T-cell (primary cell): ENCODE data around the gene TSPEAR. TPM values are rescaled to one million over a fixed set of nuclear protein-coding genes. Genes with fewer than 3 reads are reported as not detected.
"Not testable (repeated sequence)": the region's sequence is repeated elsewhere in the genome, so short reads cannot be mapped to it uniquely, and the experiment has no call there.

Source experiments
- ATAC-seq, 4 experiments: fragments of 200-7000 bp in 3 of 4; fragments of 150-1000 bp in 1 of 4; cut with Tn5 transposase; replicated peaks in 1 of 4; 1 replicate in 3 of 4; 2 replicates in 1 of 4; pipeline ENCODE4 v1.10.0; 2021; ENCODE audit warnings: moderate library complexity in 3 of 4, mild to moderate bottlenecking in 2 of 4, moderate number of reproducible peaks in 1 of 4
- CTCF ChIA-PET, 2 donors: fragments of 300-600 bp; sonication (Branson Sonifier 250); formaldehyde crosslinking; loops; one replicate each; lab custom pipeline; 2022; ENCODE audit warnings: antibody characterized with exemption in 2 of 2; lab: Charles Lee
- POLR2A ChIA-PET, 2 donors: fragments of 300-600 bp; sonication (Branson Sonifier 250); formaldehyde crosslinking; loops; one replicate each; lab custom pipeline; 2022; ENCODE audit warnings: antibody characterized with exemption in 2 of 2; lab: Charles Lee
- DNase-seq, 35 experiments: peaks; one replicate each; pipeline versions ENCODE4 v3.0.0 to v3.0.0-alpha.2; 2013 to 2023
- H3K27ac ChIP-seq: one replicate; pipeline ENCODE4 v1.5.1; 2013; ENCODE audit warnings: low read length
- H3K27me3 ChIP-seq, 2 experiments: replicated peaks in 1 of 2; 1 replicate in 1 of 2; 2 replicates in 1 of 2; pipeline versions ENCODE4 v1.6.1 to v1.7.0; 2013; ENCODE audit warnings: low read length in 1 of 2, mixed read lengths in 1 of 2; ENCODE audit not compliant: control insufficient read depth in 2 of 2, insufficient read depth in 2 of 2; ENCODE audit errors: extremely low read depth in 1 of 2
- H3K36me3 ChIP-seq, 2 donors: 1 replicate in 1 of 2; 2 replicates in 1 of 2; pipeline versions ENCODE4 v1.6.1 to v1.7.0; 2013; ENCODE audit warnings: low read length in 1 of 2; ENCODE audit not compliant: control insufficient read depth in 2 of 2, insufficient read depth in 1 of 2; ENCODE audit errors: extremely low read depth in 1 of 2
- H3K4me1 ChIP-seq, 2 experiments: 1 replicate in 1 of 2; 2 replicates in 1 of 2; pipeline versions ENCODE4 v1.6.1 to v1.7.0; 2013; ENCODE audit warnings: low read length in 2 of 2, mixed read lengths in 1 of 2; ENCODE audit not compliant: insufficient read depth in 2 of 2, control insufficient read depth in 1 of 2; ENCODE audit errors: extremely low read depth in 1 of 2
- H3K4me3 ChIP-seq, 2 donors: 1 replicate in 1 of 2; 2 replicates in 1 of 2; pipeline versions ENCODE4 v1.5.1 to v1.7.0; 2013; ENCODE audit warnings: mild to moderate bottlenecking in 2 of 2, low read length in 1 of 2, moderate library complexity in 1 of 2; ENCODE audit not compliant: control insufficient read depth in 1 of 2; ENCODE audit errors: extremely low read depth in 1 of 2
- H3K9me3 ChIP-seq: 2 replicates; pipeline ENCODE4 v1.7.0; 2013
- H3K27ac Mint-ChIP-seq, 2 donors: one replicate each; pipeline ENCODE4 v1.8.0; 2020 to 2021; ENCODE audit warnings: mild to moderate bottlenecking in 2 of 2, mixed read lengths in 2 of 2
- H3K27me3 Mint-ChIP-seq, 2 donors: one replicate each; pipeline ENCODE4 v1.8.0; 2021 to 2022; ENCODE audit warnings: mixed read lengths in 2 of 2
- H3K36me3 Mint-ChIP-seq: one replicate; pipeline ENCODE4 v1.8.0; 2021; ENCODE audit warnings: mixed read lengths
- H3K4me1 Mint-ChIP-seq, 3 donors: one replicate each; pipeline ENCODE4 v1.8.0; 2020 to 2022; ENCODE audit warnings: mixed read lengths in 3 of 3, mild to moderate bottlenecking in 1 of 3
- H3K4me3 Mint-ChIP-seq, 3 donors: one replicate each; pipeline ENCODE4 v1.8.0; 2020 to 2022; ENCODE audit warnings: mild to moderate bottlenecking in 3 of 3, mixed read lengths in 3 of 3, moderate library complexity in 3 of 3
- H3K9me3 Mint-ChIP-seq, 3 donors: one replicate each; pipeline ENCODE4 v1.8.0; 2020 to 2022; ENCODE audit warnings: mixed read lengths in 3 of 3
- WGBS: methylation state at CpG from one replicate; pipeline ENCODE4 v1.1.5; 2013; ENCODE audit warnings: missing lambda C conversion rate; ENCODE audit not compliant: insufficient coverage; 5-methylcytosine and 5-hydroxymethylcytosine counted together
- total RNA-seq, 35 experiments: library from RNA in 6 of 35; stranded (reverse) in 6 of 35; fragments of 120-200 nt in 1 of 35; gene quantifications; one replicate each; pipeline versions ENCODE4 v1.2.1 to v1.2.4 and lab custom pipeline; 2013 to 2026

Gene TSPEAR
- total RNA-seq, 5 donors from 2014 or later (not counting 1 experiment from before 2014, with no cell fraction given), result not detected

DNA sequence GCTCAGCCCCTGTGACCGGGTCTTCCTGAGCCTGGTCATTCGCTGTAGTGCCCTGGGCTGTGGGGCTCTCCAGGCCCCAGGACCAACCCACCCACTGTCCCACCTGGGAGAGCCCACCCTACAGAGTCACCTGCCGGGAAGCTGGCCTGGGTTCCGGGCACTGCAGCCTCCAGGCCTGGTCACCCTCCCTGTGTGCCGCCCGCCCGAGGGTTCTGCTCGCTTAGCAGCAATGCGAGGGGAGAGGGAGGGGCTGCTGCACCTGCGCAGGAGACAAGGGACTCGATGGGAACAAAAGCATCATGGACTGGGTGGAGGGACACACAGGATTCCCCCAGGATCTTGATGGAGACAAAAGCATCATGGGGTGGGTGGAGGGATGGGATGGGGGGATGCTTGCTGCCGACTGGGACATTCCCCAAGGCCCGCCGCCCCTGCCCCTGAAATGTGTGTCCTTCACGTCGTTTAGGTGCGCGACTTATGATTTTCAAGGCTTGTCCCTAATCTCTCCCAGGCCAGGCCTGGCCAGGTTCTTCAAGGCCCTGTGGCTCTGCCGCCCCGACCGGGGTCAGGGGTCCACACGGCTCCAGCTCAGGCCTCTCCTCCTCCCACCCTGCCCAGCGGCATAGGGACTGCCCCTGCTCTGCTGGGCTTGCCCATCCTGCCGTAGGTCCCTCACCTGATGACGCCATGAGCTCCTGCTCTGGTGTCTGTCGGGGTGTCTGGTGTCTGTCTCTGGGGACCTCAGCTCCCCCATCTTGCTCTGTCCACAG lies 97.8 kb downstream of the TSPEAR start:
- Mint-ChIP-seq H3K27ac (no peak overlapping the region), H3K4me1 (peaks cover 30 to 38% (median 36%) of the 10 kb centered on the region in 3 donors), H3K27me3 (no peaks in the 10 kb centered on the region), H3K4me3 (no peak overlapping the region), H3K9me3 (peaks cover 12 to 27% (median 16%) of the 10 kb centered on the region in 3 donors), H3K36me3 (peaks cover 4% of the 10 kb centered on the region)
- POLR2A ChIA-PET, result no interaction called here
- peaks cover 0 to 9% of the 10 kb centered on the region in 2 experiments for H3K27me3 ChIP-seq
- CTCF ChIA-PET, result no interaction called here
- ATAC-seq, result no peak
- H3K9me3 ChIP-seq, result no peaks in the 10 kb centered on the region
- DNase-seq, result no peak
- H3K36me3 ChIP-seq, result no peaks in the 10 kb centered on the region
- no peak overlapping the region for H3K27ac ChIP-seq
- 93% methylated on average over 25 of the region's 26 CpGs for WGBS
- no peak overlapping the region for H3K4me3 ChIP-seq
- peaks cover 11 to 31% of the 10 kb centered on the region in 2 experiments for H3K4me1 ChIP-seq

DNA sequence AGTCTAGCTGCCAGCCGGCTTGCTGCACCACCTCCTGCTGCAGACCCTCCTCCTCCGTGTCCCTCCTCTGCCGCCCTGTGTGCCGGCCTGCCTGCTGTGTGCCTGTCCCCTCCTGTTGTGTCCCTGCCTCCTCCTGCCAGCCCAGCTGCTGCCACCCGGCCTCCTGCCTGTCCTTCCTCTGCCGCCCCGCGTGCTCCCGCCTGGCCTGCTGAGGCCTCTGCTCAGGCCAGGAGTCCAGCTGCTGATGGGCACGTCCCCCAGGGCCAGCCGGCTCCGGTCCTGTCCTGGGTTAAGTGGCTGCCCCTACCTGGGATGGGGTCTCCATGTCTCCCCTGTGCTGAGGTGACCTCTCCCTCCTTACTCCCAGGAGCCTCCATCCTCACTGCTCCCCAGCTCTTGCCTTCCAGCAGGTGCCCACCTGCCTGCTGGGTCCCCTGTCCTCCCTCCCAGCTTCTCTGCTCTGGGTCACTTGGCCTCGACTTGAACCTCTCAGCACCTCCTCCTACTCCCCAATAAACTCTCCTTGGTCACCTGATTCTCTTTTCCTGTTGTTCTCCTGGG lies 98.6 kb downstream of the TSPEAR start:
- H3K4me3 ChIP-seq, result no peak overlapping the region
- CTCF ChIA-PET, result no interaction called here
- peaks cover 4 to 22% of the 10 kb centered on the region in 2 experiments for H3K4me1 ChIP-seq
- Mint-ChIP-seq H3K4me1 (peaks cover 22 to 30% (median 28%) of the 10 kb centered on the region in 3 donors), H3K27ac (peak overlapping the region in 1 of 2 donors; percentile 52), H3K27me3 (peaks cover 1 to 2% of the 10 kb centered on the region in 2 donors), H3K9me3 (peaks cover 12 to 27% (median 16%) of the 10 kb centered on the region in 3 donors), H3K36me3 (peaks cover 4% of the 10 kb centered on the region), H3K4me3 (no peak overlapping the region)
- DNase-seq (no peak), ATAC-seq (no peak)
- H3K36me3 ChIP-seq, result no peaks in the 10 kb centered on the region
- peaks cover 0 to 9% of the 10 kb centered on the region in 2 experiments for H3K27me3 ChIP-seq
- POLR2A ChIA-PET, result no interaction called here
- no peaks in the 10 kb centered on the region for H3K9me3 ChIP-seq
- 83% methylated on average over 12 of the region's 13 CpGs for WGBS
- H3K27ac ChIP-seq, result no peak overlapping the region

DNA sequence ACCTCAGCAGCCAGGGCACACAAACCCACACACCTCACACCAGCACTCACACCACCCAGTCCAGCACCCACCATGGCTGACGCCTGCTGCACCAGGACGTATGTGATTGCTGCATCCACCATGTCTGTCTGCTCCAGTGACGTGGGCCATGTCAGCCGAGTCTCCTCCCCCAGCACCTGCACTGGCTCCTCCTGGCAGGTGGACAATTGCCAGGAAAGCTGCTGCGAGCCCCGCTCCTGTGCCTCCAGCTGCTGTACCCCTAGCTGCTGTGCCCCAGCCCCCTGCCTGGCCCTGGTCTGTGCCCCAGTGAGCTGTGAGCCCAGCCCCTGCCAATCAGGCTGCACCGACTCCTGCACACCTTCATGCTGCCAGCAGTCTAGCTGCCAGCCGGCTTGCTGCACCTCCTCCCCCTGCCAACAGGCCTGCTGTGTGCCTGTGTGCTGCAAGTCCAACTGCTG lies 99.3 kb downstream of the TSPEAR start, which contains the start of gene KRTAP10-8:
Gene KRTAP10-8 (plus strand): TSS at position 51 of the 458 bp plus-strand sequence. CDS start 22 bp downstream, at position 73.
- Histone ChIP-seq H3K36me3 (no peaks in the 10 kb centered on the region), H3K4me3 (no peak within 1 kb of the TSS), H3K4me1 (peaks cover 0 to 15% of the 10 kb centered on the region in 2 experiments), H3K27ac (no peak within 1 kb of the TSS), H3K9me3 (no peaks in the 10 kb centered on the region), H3K27me3 (peaks cover 0 to 9% of the 10 kb centered on the region in 2 experiments)
- Mint-ChIP-seq H3K4me3 (no peak within 1 kb of the TSS), H3K27me3 (peaks cover 2 to 3% of the 10 kb centered on the region in 2 donors), H3K9me3 (peaks cover 12 to 27% (median 16%) of the 10 kb centered on the region in 3 donors), H3K4me1 (peaks cover 15 to 23% (median 21%) of the 10 kb centered on the region in 3 donors), H3K27ac (no peak within 1 kb of the TSS), H3K36me3 (peaks cover 4% of the 10 kb centered on the region)
- WGBS, result 95% methylated on average over 6 of the region's 8 CpGs
- POLR2A ChIA-PET, result no interaction called here
- CTCF ChIA-PET, result no interaction called here
- DNase-seq (no peak), ATAC-seq (no peak)

DNA sequence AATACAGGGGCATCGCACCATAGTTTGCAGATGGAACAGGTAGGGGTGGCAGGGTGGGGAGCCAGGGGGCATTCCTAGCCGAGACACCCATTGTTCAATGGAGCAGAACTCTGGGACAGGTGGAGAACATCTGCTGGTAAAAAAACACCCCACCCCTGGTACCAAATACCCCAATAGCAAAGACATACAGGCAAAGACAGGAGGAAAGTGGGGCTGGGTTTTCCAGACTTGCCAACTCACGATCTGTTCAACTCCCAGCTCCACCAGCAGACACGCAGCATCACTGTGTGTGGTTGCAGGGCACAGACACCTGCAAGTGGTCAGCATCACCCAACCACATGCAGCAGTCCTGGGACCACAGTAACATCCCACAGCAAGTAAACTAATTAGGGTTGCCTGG lies 99.8 kb downstream of the TSPEAR start:
- WGBS, result 94% methylated on average over 2 of the region's 4 CpGs
- H3K9me3 ChIP-seq, result no peaks in the 10 kb centered on the region
- DNase-seq (no peak), ATAC-seq (no peak)
- Mint-ChIP-seq H3K27me3 (peaks cover 4% of the 10 kb centered on the region in 2 donors), H3K9me3 (peaks cover 12 to 28% (median 16%) of the 10 kb centered on the region in 3 donors), H3K4me3 (no peak overlapping the region), H3K27ac (no peak overlapping the region), H3K36me3 (peaks cover 5% of the 10 kb centered on the region), H3K4me1 (peaks cover 11 to 18% (median 16%) of the 10 kb centered on the region in 3 donors)
- CTCF ChIA-PET, result no interaction called here
- H3K27me3 ChIP-seq, result peaks cover 0 to 9% of the 10 kb centered on the region in 2 experiments
- no peak overlapping the region for H3K4me3 ChIP-seq
- no peaks in the 10 kb centered on the region for H3K36me3 ChIP-seq
- H3K4me1 ChIP-seq, result peaks cover 0 to 10% of the 10 kb centered on the region in 2 experiments
- POLR2A ChIA-PET, result no interaction called here
- H3K27ac ChIP-seq, result no peak overlapping the region

DNA sequence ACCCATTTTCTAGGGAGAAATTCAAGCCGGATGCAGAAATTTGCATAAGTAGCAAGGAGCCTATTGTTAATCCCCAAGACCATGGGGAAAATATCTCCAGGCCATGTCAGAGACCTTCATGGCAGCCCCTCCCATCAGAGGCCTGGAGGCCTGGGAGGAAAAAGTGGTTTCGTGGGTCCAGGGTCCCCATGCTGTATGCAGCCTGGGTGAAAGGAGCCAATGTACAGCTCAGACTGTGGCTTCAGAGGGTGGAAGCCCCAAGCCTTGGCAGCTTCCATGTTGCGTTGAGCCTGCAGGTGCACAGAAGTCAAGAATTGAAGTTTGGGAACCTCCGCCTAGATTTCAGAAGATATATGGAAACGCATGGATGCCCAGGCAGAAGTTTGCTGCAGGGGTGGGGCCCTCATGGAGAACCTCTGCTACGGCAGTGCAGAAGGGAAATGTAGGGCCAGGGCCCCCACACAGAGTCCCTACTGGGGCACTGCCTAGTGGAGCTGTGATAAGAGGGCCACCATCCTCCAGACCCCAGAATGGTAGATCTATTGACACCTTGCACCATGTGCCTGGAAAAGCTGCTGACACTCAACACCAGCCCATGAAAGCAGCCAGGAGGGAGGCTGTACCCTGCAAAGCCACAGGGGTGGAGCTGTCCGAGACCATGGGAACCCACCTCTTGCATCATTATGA lies 101.1 kb downstream of the TSPEAR start:
- H3K9me3 Mint-ChIP-seq, result peaks cover 12 to 32% (median 16%) of the 10 kb centered on the region in 3 donors
- H3K4me1 Mint-ChIP-seq, H3K4me3 ChIP-seq, H3K4me1 ChIP-seq, POLR2A ChIA-PET, H3K36me3 Mint-ChIP-seq, H3K27me3 Mint-ChIP-seq, H3K4me3 Mint-ChIP-seq, ATAC-seq, H3K36me3 ChIP-seq, H3K9me3 ChIP-seq, CTCF ChIA-PET, H3K27ac Mint-ChIP-seq, H3K27ac ChIP-seq, H3K27me3 ChIP-seq, DNase-seq: not testable (repeated sequence)
- WGBS, result 91% methylated on average over 5 of the region's 7 CpGs

DNA sequence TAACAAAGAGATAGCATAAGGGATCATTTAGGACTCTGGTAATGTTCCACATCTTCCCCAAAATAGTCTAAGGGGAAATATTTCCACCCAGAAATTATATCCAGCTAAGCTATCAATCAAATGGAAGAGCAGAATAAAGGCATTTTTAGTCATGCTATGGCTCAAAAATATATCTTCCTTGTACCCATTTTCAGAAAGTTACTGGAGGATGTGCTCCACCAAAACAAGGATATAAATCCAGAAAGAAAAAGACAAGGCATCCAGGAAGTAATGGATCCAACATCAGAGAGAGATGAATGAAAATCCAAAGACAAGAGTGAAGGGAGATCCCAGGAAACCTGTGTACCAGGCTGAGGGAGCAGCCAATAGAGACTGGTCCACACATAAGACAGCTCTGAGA lies 102.2 kb downstream of the TSPEAR start:
- Mint-ChIP-seq H3K27ac (no peak overlapping the region), H3K4me1 (peaks cover 0 to 3% (median under 1%) of the 10 kb centered on the region in 3 donors), H3K36me3 (peaks cover 6% of the 10 kb centered on the region), H3K27me3 (peaks cover 6 to 12% of the 10 kb centered on the region in 2 donors), H3K9me3 (peaks cover 12 to 32% (median 16%) of the 10 kb centered on the region in 3 donors), H3K4me3 (no peak overlapping the region)
- ATAC-seq (no peak), DNase-seq (no peak)
- peaks cover 0 to 1% of the 10 kb centered on the region in 2 experiments for H3K27me3 ChIP-seq
- CTCF ChIA-PET, result no interaction called here
- no peaks in the 10 kb centered on the region for H3K4me1 ChIP-seq
- no peaks in the 10 kb centered on the region for H3K9me3 ChIP-seq
- POLR2A ChIA-PET, result interaction anchor here in 1 of 2 donors (0.6 kb wide), 1 partner anchor 172 kb away, joined by 4 read pairs; no protein-coding TSS in a partner anchor
- no peak overlapping the region for H3K4me3 ChIP-seq
- no peaks in the 10 kb centered on the region for H3K36me3 ChIP-seq
- H3K27ac ChIP-seq, result no peak overlapping the region
